ENCODE data around the gene NUDCD3.

DNA sequence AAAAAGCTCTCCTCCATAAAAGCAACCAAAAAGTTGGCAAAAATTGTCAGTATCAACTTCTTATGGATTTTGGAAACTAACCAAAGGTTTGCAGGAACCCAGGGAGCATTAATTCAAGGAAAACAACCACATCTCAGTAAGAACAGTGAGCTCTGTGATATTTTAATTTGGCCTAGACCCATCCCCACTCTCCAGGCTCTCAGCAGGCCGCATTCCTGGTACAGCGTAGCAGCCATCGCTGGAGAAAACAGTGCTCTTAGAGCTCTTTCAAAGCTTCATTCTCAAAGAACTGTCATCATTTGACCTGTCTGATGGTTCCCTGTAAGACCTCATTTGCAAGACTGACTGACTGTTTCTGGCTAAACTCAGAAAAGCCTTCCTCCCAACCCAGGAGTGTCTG lies 81.9 kb downstream of the NUDCD3 start:
- TF ChIP-seq, protein P1, sequence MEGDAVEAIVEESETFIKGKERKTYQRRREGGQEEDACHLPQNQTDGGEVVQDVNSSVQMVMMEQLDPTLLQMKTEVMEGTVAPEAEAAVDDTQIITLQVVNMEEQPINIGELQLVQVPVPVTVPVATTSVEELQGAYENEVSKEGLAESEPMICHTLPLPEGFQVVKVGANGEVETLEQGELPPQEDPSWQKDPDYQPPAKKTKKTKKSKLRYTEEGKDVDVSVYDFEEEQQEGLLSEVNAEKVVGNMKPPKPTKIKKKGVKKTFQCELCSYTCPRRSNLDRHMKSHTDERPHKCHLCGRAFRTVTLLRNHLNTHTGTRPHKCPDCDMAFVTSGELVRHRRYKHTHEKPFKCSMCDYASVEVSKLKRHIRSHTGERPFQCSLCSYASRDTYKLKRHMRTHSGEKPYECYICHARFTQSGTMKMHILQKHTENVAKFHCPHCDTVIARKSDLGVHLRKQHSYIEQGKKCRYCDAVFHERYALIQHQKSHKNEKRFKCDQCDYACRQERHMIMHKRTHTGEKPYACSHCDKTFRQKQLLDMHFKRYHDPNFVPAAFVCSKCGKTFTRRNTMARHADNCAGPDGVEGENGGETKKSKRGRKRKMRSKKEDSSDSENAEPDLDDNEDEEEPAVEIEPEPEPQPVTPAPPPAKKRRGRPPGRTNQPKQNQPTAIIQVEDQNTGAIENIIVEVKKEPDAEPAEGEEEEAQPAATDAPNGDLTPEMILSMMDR (IDR thresholded peaks at IDR 0.05), result no peak
- no peak for TF ChIP-seq POLR2A (IDR thresholded peaks at IDR 0.05)
